NCI-H2171 treated with DMSO at 0.1 percent for 48 hours (cell line): ENCODE measurements around the gene APLP2.
"Not testable (repeated sequence)": the region's sequence is repeated elsewhere in the genome, so short reads cannot be mapped to it uniquely, and the experiment has no call there.

ENCODE experiments used
- DNase-seq: peaks from one replicate; lab custom pipeline; 2025; lab: John Stamatoyannopoulos, UW

APLP2 gene

DNA sequence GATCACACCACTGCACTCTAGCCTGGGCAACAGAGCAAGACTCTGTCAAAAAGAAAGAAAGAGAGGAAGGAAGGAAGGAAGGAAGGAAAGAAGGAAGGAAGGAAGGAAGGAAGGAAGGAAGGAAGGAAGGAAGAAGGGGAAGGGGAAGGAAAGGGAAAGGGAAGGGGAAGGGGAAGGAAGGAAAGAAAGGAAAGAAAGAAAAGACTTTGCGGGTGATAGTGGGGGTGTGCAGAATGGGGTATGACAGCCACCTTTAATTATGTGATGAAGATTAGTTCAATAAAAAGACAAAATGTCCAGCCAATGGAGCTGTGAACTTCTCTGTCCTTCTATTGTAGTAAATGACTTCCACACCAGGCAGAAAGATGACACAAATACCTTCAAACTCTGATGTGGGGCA lies 8.7 kb upstream of the APLP2 start:
- DNase-seq, result no peak

DNA sequence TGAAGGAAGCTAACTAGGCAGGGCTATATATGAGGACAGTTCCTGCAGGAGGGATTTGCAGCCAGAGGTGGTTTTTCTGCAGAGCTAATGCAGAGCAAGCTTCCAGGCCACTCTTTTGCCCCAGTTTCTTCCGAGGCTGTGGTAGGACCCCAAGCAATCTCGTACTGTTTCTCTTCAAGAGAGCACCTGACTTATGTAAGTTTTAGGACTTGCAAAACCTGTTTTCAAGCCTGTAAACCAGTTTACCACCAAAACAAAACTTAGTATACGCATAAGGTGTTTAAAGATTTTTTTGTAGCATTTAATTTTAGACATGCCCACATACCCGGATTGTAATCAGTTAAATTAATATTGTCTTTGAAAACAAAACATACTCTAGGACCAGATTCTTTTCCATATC lies 7.7 kb upstream of the APLP2 start:
- no peak for DNase-seq

DNA sequence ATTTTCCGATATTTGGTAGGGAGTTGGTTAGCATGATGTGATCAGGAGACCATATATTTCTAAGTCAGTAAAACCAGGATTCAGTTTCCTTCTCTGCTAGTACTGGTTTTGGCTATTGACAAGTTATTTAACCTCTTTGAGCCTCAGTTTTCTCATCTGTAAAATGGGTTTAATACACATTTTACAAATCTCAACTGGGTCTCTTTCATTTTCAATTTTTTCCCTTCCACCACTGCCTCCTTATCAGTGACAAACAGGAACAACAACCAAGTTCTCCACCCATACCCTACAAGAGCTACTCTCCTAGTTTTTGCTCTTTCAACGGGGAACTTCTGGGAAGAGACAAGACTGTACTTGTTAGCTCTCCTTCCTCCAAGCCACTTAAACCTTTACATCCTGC lies 6.2 kb upstream of the APLP2 start:
- DNase-seq, result no peak

DNA sequence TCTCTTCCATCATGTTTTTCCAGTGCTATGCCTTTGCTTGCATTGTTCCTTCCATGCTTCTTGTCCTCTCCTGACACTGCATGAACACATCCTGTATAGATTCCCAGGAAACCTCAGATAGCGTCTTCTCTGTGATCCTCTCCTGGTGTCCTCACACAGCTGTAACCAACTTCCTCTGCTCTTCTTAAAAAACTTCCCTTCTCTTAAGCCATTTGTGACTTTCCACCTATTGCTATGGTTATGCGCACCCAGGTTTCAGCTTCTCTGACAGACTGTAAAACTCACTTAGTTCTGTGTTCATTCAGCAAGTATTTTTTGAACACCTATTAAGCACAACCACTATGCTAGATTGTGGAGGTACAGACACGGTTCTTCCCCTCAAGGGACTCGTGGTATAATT lies 5.1 kb upstream of the APLP2 start:
- DNase-seq, result no peak

DNA sequence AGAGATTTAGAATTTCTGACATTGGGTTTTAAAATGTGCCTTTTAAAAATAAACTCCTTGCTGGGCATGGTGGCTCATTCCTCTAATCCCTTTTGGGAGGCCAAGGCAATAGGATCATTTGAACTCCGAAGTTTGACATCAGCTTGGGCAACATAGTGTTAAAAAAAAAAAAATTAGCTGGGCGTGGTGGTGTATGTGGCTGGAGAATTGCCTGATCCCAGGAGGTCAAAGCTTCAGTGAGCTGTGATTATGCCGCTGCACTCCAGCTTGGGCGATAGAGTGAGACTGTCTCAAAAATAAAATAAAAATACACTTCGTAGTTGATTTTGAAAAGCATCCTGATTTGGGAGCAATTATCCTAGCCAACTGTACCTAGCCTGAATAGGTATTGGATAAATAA lies 3.4 kb upstream of the APLP2 start:
- no peak for DNase-seq

DNA sequence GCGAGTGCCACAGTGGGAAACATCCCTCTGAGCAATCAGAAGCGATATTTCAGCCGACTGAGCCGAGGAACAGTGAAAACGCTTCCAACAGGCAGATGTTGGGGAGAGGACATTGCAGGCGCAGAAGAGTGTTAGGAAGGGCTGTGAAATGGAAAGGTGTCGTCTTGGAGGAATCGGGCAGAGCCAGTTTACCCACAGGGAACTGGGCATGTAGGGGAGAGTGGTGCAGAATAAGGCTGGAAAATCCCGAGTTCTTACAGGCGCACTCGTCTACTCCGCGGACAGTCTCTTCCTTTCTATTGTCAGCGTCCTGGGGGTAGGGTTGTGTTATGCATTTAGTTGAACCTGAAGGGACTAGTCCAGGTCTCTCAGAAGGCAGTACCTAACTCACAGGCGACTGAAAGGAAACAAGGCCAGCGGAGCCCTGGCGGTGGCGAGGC lies 1.1 kb upstream of the APLP2 start:
- DNase-seq, result no peak

DNA sequence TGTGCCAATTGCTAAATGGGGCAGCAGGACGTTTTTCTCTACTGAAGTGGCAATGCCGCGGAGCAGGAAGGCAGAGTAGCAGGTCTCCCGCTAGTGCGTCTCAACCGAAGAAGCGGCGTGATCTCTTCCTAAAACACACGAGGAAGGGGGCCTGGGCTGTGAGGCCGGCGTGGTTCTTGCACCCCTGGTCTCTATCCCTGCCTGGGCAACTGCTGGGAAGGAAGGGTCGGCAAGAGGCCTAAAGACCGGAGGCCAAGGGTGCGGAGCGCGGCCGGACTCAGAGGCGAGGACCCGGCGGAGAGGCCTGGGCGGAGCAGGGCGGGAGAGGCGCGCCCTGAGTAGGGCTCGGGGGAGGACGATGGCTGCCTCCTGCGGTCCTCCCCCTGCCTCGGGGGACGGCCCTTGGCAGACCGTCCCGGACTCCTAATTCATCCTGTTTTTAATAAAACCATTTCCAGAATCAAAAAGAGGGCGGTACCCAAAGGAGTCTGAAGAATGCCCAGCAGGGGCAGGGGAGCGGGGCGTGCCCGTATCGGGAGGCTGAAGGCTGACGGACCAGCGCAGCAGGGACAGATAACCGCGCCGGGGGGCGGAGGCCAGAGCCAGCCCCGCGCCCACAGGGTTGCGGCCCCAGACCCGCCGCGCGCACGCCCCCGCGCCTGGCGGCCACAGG lies 572 bp upstream of the APLP2 start:
- DNase-seq, result peak; percentile 58

DNA sequence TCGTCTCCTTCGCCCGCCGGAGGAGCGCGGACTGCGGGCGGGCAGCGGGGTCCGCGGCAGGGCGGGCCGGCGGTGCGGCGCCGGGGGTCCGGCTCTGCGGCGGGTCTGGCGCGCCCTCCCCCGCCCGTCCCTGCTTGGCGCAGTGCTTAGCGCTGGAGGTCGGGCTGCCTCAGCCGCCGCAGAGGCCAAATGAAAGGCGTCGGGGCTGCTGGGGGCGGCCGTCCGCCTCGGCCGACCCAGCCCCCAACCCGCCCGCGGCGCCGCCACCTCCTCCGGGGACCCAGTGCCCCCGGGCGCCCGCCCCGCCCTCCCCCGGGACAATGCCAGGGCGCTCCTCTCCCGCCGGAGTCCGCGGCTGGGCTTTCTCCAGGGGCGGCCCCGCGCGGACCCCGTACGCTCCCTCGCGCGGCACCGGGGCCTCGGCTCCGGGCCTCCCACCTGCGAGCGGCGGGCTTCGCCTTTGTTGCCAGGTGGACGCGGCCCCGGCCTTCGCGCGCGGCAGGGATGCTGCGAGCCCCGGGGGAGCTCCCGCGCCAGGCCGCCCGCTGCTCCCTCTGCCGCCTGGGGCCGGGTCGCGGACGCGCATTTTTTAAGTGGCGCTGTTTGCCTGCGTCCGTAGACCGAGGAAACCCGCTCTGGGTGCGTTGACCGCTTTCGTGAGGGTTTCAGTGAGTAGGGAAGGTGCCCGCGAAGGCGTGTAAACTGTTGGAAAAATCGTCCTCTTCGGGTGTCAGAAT lies 583 bp downstream of the APLP2 start:
- no peak for DNase-seq

DNA sequence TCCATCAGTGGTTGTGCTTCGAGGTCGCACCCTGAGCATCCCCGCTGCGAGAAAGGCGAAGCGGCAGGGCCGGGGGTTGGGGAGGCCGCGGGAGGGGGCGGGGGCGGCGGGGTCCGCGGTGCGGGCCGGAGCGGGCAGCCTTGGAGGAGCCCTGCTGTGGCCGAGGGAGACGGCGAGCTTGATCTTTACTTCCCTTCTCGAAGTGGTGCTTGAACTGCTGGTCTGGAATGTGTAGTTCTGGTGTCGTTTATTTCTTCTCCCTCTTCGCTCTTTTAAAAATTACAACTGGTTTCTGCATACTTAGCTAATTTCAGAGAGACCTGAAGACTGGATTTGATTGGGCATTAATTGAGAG lies 1.1 kb downstream of the APLP2 start:
- DNase-seq, result no peak

DNA sequence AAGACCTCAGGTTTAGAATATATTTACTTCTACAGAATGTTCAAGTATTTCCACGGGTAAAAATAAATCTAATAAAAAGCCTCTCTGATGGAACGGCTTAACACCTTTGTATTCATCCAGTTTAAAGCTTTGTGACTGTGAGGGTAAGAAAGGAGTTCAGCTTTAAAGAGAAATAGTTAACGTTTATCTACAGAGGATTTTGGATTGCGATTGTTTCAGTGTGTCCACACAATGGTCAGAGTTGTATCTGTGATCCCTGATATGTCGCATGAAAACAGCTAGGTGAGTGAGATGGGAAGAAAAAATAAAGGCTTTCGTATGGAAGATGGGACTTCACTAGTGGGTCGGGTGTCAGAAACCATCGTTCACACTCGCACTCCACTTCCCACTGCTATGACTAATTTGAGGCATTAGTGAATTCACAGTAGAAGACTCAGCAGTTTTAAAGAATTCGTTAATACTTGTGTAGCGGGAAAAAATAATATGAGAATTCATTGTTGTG lies 1.6 kb downstream of the APLP2 start:
- DNase-seq, result peak; percentile 4

DNA sequence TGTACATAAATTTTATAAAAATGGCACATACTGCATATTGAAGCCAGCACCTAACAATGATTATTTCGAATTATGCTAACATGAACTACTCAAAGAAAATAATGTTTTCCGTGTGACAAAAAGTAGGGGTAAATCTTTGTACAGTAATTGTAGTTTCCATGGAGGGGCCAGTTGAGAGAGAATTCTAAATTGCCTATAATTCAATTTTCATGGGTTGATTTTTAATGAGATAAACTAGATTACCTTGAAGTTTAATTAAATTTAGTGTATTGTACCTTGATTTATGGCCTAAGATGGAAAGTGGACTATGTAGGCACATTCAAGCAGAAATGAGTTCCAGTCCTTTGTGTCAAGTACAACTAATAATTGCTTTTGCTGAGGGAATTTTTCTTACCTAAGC lies 5.0 kb downstream of the APLP2 start:
- DNase-seq, result no peak

DNA sequence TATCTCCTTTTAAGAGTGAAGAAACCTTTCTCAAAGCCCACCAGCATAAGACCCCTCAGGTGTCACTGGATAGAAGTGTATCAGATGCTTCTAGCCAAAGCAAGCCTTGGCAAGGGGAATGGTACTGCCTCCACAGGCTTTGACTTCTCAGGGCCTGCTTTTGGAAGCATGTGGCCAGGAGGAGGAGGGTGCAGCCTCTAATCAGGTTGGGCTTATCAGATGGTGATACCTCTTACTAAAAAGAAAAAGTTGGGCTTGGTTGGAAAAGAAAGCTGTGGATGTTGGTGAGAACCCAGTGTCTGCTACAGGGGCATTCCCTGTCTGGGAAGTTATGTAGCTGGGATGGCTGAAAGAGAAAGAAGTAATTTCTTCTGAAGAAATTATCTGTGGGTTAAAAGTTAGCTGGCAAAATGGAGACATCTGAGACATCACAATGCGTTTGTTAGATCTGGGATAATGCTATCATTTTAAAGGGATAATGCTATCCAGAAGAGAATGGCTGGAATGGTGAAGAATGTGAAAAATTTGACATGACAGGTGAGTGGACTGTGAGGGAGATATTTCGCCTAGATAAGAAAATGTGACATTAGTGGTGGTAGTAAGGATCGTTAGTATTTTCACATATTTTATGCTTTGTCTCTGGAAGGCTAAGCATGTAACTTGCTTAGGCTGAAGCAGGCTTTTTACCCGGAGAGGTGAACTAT lies 7.2 kb downstream of the APLP2 start:
- no peak for DNase-seq

DNA sequence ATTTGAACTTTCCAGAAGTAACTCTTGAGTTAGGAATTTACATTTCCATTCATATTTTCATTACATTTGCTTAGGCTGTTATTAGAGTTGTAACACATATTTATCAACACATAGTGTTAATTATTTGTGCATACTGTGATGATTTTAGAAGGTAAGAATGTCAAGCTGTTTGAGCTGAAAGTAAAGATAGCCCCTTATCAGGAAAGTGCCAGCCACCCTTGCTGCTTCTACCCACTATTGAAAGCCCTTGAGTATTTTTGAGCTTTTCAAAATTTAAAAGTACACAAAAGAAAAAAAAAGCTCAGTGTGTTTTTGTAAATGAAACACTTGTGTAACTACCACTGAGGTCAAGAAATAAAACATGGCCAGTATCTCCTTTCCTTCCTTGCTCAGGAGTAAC lies 8.0 kb downstream of the APLP2 start:
- no peak for DNase-seq

DNA sequence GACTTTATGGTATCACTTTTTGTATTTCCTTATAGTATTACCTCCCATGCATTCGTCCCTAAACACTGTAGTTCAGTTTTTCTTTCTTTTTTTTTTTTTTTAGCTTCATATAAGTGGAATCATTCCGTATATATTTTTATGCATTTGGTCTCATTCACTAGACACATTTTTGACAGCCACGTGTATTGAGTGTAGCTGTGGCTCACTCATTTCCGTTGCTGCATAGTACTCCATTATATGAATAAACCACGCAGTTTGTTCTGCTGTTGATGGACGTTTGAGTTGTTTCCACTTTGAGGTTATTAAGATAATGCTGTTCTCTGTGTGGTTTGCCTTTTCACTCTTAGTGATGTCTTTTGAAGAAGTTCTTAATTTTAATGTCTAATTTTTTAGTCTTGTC lies 8.4 kb downstream of the APLP2 start:
- DNase-seq, result no peak

DNA sequence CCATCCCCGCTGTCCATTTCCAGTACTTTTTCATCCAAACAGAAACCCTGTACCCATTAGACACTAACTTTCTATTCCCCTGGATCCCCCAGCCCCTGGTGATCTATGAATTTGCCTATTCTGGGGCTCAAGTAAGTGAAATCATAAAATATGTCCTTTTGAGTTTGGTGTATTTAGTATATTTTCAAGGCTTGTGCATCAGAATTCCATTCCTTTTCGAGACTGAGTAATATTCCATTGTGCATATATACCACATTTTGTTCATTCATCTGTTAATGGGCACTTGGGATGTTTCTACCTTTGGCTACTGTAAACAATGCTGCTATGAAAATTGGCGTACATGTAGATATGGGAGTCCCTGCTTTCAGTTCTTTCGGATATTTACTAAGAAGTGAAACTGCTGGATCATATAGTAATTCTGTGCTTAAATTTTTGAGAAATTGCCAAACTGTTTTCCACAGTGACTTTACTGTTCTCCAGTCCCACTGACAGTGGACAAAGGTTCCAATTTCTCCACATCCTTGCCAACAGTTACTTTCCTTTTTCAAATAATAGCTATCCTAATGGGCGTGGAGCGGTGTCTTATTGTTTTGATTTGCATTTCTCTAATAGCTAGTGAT lies 16.1 kb downstream of the APLP2 start:
- DNase-seq, result no peak

DNA sequence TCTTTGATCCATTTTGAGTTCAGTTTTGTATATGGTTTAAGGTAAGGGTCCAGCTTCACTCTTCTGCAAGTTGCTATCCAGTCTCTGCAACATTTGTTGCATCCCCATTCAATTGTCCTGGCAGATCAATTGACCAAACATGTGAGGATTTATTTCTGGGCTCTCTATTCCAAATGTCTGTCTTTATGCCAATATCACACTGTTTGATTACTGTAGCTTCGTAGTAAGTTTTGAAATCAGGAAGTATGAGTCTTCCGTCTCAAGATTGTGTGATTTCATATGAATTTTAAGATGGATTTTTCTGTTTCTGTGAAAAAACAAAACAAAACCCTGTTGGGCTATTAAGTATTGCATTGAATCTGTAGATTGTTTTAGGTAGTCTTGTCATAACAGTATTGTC lies 17.0 kb downstream of the APLP2 start:
- DNase-seq, result no peak

DNA sequence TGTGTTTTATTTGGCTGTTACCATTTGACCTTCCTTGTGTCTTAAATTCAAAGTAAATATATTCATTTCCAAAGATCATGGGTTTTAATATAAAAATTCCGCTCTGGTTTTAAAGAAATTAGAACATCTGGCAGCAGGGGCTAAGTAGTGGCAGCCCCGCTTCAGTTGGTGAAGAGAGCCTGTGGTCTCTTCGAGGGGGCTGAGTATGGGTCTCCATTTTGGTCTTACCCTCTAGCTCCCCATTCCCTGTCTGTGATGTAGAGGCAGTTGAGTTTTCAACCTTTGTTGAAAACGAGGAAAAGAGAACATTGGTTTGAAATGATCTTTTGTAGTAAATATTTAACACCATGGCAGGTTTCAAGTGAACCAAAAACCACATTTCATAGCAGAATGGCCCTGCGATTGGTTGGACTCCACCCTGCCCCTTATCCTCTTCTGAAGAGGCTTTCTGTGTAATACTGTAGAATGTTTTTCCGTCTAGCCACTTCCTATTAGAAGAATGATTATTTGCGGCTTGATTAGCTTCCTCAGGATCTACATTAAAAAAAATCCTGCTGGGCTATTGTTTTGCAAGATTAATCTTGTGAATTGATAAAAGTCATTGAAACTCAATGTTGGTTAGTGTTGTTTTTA lies 17.7 kb downstream of the APLP2 start:
- DNase-seq, result no peak

DNA sequence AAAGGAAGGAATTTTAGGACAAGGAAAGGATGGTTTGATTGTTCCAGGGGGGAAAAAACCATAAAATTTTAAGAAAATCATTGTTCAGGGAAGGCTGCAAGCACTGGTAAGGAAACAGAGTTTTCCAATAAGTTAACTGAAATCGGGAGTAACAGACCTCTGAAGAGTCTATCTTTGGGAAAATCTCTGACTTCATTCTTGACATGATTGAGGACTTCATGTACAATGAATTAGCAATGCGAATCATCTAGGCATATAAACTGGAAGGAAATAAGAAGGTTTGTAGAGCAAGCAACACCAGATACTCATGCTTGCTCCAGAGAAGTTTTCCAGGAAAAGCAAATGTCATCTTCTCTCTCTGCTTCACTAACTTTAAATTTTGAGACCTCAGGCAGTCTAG lies 18.5 kb downstream of the APLP2 start:
- no peak for DNase-seq

DNA sequence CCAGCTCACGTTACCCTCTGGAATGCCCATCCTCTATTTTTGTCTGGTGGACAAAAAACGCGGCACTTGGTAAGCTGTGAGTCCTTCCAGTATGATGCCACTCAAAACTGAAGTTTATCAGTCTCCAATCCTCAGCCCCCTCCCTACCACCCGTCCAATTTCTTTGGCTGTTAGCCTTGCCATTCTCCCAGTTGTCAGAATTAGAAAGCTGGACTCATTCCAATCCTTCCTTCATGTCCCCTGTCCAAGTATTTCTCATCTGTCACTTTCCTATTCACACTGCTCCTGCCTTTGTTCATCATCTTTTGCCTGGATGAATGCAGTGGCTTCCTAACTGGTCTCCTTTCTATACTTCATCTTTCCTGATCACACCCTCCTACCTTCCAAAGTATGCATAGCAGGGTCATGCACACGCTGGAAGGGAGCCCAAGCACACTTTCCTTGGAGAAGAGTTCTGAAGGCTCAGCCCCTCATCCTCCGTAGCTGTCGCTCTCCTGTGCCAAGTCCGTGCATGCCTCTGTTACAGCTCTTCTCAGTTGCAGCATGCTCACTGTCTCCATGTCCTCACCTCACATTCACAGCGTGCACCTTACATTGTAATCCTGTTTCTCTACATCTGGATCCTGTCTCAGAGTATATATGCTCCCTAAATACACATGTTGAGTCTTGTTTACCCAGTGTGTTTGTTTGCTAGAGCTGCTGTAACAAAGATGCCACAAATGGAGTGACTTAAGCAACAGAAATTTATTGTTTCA lies 19.4 kb downstream of the APLP2 start:
- DNase-seq, result no peak

DNA sequence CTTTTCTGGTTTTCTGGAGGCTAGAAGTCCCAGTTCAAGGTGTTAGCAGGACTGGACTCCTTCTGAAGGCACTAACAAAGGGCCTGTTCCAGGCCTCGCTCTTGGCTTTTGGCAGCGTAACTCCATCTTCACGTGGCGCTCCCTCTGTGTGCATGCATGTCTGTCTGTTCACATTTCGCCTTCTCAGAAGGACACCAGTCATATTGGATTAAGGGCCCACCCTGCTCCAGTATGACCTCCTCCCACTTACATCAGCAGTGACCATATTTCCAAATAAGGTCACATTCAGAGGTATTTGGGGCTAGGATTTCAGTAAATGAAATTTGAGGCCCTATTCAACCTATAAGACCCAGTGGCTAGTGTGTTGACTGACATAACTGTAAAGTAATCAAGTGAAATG lies 20.0 kb downstream of the APLP2 start:
- DNase-seq, result no peak

DNA sequence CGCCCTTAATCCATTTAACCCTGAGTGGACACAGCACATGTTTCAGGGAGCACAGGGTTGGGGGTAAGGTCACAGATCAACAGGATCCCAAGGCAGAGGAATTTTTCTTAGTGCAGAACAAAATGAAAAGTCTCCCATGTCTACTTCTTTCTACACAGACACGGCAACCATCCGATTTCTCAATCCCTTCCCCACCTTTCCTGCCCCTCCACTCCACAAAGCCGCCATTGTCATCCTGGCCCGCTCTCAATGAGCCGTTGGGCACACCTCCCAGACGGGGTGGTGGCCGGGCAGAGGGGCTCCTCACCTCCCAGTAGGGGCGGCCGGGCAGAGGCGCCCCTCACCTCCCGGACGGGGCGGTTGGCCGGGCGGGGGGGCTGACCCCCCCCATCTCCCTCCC lies 20.8 kb downstream of the APLP2 start:
- not testable (repeated sequence) for DNase-seq

DNA sequence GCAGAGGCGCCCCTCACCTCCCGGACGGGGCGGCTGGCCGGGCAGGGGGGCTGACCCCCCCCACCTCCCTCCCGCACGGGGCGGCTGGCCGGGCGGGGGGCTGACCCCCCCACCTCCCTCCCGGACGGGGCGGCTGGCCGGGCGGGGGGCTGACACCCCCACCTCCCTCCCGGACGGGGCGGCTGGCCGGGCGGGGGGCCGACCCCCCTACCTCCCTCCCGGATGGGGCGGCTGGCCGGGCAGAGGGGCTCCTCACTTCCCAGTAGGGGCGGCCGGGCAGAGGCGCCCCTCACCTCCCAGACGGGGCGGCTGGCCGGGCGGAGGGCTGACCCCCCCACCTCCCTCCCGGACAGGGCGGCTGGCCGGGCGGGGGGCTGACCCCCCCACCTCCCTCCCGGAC lies 21.5 kb downstream of the APLP2 start:
- DNase-seq, result not testable (repeated sequence)
